ENCODE results near the gene ATP5PD.

Gene ATP5PD

DNA sequence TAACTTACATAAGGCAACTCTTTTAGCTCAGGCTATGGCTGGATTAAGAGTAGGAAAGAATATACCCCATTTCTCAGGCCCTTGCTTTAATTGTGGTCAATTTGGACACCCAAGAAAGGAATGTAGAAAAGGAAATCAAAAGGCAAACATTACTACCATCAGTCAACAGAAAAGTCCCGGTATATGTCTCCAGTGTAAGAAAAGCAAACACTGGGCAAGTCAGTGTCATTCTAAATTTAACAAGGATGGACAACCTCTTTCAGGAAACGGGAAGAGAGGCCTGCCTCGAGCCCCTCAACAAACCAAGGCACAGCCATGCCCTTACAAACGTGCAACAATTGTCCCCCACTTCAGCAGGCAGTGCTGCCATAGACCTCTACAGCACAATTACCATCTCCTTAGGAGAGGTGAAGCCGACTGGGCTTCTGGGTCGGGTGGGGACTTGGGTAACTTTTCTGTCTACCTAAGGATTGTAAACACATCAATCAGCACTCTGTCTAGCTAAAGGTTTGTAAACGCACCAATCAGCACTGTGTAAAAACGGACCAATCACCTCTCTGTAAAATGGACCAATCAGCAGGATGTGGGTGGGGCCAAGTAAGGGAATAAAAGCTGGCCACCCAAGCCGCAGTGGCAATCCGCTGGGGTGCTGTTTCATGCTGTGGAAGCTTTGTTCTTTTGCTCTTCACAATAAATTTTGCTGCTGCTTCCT lies 21.9 kb downstream of the ATP5PD start:
- ChIA-PET CTCF (interaction anchor here (0.6 to 0.9 kb wide), 2 partner anchors 164 to 728 kb away, joined by 3 to 4 read pairs; no protein-coding TSS in a partner anchor), POLR2A (ENCODE audit: low non-redundant PET) (no interaction called here)
- no peak overlapping the region for H3K27ac ChIP-seq

DNA sequence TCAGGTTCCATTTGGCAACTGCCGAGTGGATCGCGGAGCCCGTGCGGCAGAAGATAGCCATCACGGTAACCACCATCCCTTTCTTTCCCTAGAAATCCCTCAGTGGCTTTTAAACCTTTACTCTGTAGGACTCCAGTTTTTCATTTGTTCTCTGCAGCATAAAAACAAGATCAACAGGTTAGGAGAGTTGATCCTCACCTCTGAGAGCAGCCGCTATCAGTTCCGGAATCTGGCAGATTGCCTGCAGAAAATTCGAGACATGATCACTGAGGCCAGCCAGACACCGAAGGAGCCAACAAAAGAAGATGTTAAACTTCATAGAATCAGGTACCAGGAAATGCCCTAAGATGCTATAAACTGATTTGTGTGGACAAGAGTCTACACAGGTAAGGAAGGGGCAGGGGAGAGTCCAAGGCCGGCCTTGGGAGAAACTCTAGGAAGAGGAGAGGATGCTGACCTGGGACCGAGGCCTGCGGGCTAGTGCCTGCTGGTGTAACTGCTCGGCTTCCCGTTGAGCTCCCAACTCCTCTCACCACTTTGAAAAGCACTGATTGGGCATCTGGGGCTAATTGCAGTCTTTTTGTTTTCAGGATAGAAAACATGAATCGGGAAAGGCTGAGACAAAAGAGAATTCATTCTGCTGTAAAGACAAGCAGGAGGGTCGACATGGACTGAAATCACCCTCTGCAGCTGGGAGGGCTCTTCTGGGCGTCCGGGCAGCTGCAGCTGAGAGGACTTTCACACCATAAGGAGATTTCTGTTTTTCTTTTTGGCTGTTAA lies 26.2 kb downstream of the ATP5PD start:
- ChIA-PET POLR2A (ENCODE audit: low non-redundant PET) (no interaction called here), CTCF (no interaction called here)
- TF ChIP-seq, protein P1, sequence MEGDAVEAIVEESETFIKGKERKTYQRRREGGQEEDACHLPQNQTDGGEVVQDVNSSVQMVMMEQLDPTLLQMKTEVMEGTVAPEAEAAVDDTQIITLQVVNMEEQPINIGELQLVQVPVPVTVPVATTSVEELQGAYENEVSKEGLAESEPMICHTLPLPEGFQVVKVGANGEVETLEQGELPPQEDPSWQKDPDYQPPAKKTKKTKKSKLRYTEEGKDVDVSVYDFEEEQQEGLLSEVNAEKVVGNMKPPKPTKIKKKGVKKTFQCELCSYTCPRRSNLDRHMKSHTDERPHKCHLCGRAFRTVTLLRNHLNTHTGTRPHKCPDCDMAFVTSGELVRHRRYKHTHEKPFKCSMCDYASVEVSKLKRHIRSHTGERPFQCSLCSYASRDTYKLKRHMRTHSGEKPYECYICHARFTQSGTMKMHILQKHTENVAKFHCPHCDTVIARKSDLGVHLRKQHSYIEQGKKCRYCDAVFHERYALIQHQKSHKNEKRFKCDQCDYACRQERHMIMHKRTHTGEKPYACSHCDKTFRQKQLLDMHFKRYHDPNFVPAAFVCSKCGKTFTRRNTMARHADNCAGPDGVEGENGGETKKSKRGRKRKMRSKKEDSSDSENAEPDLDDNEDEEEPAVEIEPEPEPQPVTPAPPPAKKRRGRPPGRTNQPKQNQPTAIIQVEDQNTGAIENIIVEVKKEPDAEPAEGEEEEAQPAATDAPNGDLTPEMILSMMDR (conservative IDR thresholded peaks at IDR 0.05; ENCODE audit: low read depth): no peak
- no peak for DNase-seq (ENCODE audit: low spot score)
- peak overlapping the region; percentile 7; the same call in 1 of the 2 replicates for H3K27ac ChIP-seq

More for the DNA sequence above, 21.9 kb downstream of the ATP5PD start:
- no peak for DNase-seq (ENCODE audit: low spot score)
- TF ChIP-seq, protein P1 (conservative IDR thresholded peaks at IDR 0.05; ENCODE audit: low read depth): no peak

DNA sequence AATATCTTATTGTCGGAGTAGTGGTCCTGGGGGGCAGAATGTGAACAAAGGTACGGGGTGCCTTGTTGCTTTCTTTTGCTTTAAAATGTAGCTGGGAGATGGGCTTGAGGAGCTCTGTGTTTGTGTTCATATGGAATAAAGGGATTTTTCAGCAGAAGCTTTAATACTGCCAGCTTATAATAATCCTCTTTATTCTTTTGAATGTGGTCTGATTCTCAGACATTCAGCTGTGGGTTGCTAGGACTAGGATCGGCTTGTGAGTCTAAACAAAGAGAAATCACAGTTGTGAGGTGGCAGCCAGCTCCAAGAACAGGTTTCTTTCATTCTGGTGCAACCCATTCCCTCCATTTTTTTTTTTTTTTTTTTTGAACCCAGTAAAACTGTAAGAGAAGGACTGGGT lies 27.1 kb downstream of the ATP5PD start:
- POLR2A ChIA-PET (ENCODE audit: low non-redundant PET): interaction anchor here (0.7 kb wide), 1 partner anchor 28 kb away, joined by 3 read pairs; the partner anchor contains the start of gene KCTD2
- H3K27ac ChIP-seq: no peak overlapping the region
- TF ChIP-seq, protein P1 (conservative IDR thresholded peaks at IDR 0.05; ENCODE audit: low read depth): no peak
- no peak for DNase-seq (ENCODE audit: low spot score)
- CTCF ChIA-PET: interaction anchor here (0.7 kb wide), 1 partner anchor 30 kb away, joined by 3 read pairs; no protein-coding TSS in a partner anchor

DNA sequence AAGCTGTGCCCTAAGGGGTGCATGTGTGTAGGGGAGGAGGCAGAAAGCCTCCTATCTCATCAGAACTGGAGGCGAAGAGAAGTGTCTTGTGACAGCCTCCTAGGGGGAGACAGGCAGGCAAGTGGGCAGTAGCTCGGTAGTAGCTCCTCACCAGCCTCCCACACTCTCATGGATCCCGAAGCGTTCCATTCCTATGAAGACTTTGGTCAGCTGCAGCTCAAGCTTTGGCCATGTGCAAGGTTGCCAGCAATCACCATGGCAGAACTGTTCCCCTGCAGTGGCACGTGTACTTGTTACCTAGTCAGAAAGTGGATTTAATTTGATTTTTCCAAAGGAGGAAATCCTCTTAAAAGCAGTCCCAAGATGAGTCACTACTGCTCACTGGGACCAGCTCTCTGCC lies 27.6 kb downstream of the ATP5PD start:
- TF ChIP-seq, protein P1 (conservative IDR thresholded peaks at IDR 0.05; ENCODE audit: low read depth): no peak
- no peak for DNase-seq (ENCODE audit: low spot score)
- ChIA-PET CTCF (interaction anchor here (0.9 kb wide), 1 partner anchor 57 kb away, joined by 4 read pairs; no protein-coding TSS in a partner anchor), POLR2A (ENCODE audit: low non-redundant PET) (interaction anchor here (0.7 kb wide), 1 partner anchor 28 kb away, joined by 3 read pairs; the partner anchor contains the start of gene KCTD2)
- H3K27ac ChIP-seq: 0 out of 2 replicates have a peak overlapping the region, but pooled peaks have one; percentile 9

DNA sequence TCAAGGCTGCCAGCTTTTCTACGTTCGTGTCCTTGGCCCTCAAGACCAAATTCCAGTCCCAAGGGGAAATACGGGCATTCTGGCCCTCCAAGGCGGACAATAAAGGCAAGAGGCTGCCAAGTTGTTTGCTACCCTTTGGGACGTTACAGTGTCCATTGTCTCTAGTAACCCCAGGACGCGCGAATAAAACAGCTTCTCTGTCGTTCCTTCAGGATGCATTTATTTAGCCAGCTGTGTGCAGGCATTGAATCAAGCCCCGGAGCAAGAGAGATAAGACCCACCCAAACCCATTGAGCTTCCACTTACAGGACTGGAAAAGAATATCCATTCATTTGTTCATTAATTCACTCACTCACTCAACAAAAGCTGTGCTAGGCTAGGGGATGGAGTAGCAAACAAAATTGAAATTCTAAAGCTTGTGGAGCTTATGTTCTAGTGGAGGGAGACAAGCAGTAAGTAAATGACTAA lies 33.6 kb downstream of the ATP5PD start:
- DNase-seq (ENCODE audit: low spot score): no peak
- TF ChIP-seq, protein P1 (conservative IDR thresholded peaks at IDR 0.05; ENCODE audit: low read depth): no peak
- POLR2A ChIA-PET (ENCODE audit: low non-redundant PET): interaction anchor here (0.6 to 1.1 kb wide), 2 partner anchors 51 to 190 kb away, joined by 3 to 7 read pairs; no protein-coding TSS in a partner anchor
- peak overlapping the region; percentile 92 for H3K27ac ChIP-seq
- CTCF ChIA-PET: interaction anchor here (1.0 to 3.6 kb wide), 4 partner anchors 29 to 90 kb away, joined by 3 to 35 read pairs (median 8); partner anchors contain the start of genes OTOP2 and USH1G
